C4-2B (cell line): ENCODE measurements around the gene SIRT7.

ENCODE experiments used
- H3K27ac ChIP-seq: fragments of 450-650 bp; 2 replicates; pipeline ENCODE4 v1.5.1; 2017
- ZFX ChIP-seq: fragments of 450-650 bp; IDR thresholded peaks from 2 replicates; pipeline ENCODE4 v1.6.1; 2017
- TF ChIP-seq, protein P1 (sequence below): fragments of 450-650 bp; conservative IDR thresholded peaks from 2 replicates; pipeline ENCODE4 v1.5.1; 2017; ENCODE audit warnings: mild to moderate bottlenecking

The SIRT7 gene

GRCh38 chr17:81903415-81903831, 14.6 kb downstream of the SIRT7 start:
- TF ChIP-seq ZFX: no peak
- TF ChIP-seq, protein P1, sequence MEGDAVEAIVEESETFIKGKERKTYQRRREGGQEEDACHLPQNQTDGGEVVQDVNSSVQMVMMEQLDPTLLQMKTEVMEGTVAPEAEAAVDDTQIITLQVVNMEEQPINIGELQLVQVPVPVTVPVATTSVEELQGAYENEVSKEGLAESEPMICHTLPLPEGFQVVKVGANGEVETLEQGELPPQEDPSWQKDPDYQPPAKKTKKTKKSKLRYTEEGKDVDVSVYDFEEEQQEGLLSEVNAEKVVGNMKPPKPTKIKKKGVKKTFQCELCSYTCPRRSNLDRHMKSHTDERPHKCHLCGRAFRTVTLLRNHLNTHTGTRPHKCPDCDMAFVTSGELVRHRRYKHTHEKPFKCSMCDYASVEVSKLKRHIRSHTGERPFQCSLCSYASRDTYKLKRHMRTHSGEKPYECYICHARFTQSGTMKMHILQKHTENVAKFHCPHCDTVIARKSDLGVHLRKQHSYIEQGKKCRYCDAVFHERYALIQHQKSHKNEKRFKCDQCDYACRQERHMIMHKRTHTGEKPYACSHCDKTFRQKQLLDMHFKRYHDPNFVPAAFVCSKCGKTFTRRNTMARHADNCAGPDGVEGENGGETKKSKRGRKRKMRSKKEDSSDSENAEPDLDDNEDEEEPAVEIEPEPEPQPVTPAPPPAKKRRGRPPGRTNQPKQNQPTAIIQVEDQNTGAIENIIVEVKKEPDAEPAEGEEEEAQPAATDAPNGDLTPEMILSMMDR: no peak
- H3K27ac ChIP-seq: no peak overlapping the region

- H3K27ac ChIP-seq: no peak overlapping the region
These were observed 15.1 kb downstream of the SIRT7 start for GRCh38 chr17:81902653-81903414.

GRCh38 chr17:81902023-81902652, 15.8 kb downstream of the SIRT7 start, which contains the start of gene NPB:
Gene NPB, plus strand, starts transcription at chr17:81902238. Its CDS starts 40 bp downstream, at chr17:81902278.
- H3K27ac ChIP-seq: no peak within 1 kb of the TSS
- no peak for TF ChIP-seq ZFX
- TF ChIP-seq, protein P1: no peak

More at GRCh38 chr17:81902653-81903414, 15.1 kb downstream of the SIRT7 start:
- no peak for TF ChIP-seq ZFX
- TF ChIP-seq, protein P1: no peak

- no peak for TF ChIP-seq ZFX
- TF ChIP-seq, protein P1: no peak
- no peak overlapping the region for H3K27ac ChIP-seq
These were observed 16.6 kb downstream of the SIRT7 start for GRCh38 chr17:81901167-81902022.

- TF ChIP-seq, protein P1: no peak
- TF ChIP-seq ZFX: no peak
- no peak overlapping the region for H3K27ac ChIP-seq
These were observed 17.7 kb downstream of the SIRT7 start for GRCh38 chr17:81900181-81900820.

GRCh38 chr17:81899514-81900166, 18.3 kb downstream of the SIRT7 start:
- no peak for TF ChIP-seq ZFX
- TF ChIP-seq, protein P1: no peak
- no peak overlapping the region for H3K27ac ChIP-seq
